Measurements from ENCODE around the gene AGO3.
"Not testable (repeated sequence)": the region's sequence is repeated elsewhere in the genome, so short reads cannot be mapped to it uniquely, and the experiment has no call there.

Gene AGO3

GRCh38 chr1:35888981-35889380 is 41.9 kb upstream of the AGO3 start:
- Histone ChIP-seq H3K79me1 (ENCODE audit: low read length) (peaks cover 15% of the 10 kb centered on the region), H3K79me2 (ENCODE audit: control insufficient read depth, insufficient read depth, low read length) (peaks cover 47% of the 10 kb centered on the region), H3K4me1 (ENCODE audit: control insufficient read depth, low read depth, low read length) (peaks cover 25% of the 10 kb centered on the region)
- not testable (repeated sequence) for H3K36me3 ChIP-seq (ENCODE audit: control insufficient read depth, insufficient read depth, low read length); H3K4me3 ChIP-seq (ENCODE audit: low read length); DNase-seq; H3K4me2 ChIP-seq (ENCODE audit: low read length); H3K27me3 ChIP-seq (ENCODE audit: insufficient read depth, low read length, poor library complexity); H4K5ac ChIP-seq (ENCODE audit: low read length); H3K27ac ChIP-seq (ENCODE audit: low read depth, low read length); H4K8ac ChIP-seq (ENCODE audit: low read depth, low read length); H2BK120ac ChIP-seq (ENCODE audit: low read depth, low read length); H2BK15ac ChIP-seq (replicated peaks; ENCODE audit: low read depth); H3K9ac ChIP-seq (ENCODE audit: low read length); H3K23ac ChIP-seq (ENCODE audit: low read length); H3K4ac ChIP-seq (ENCODE audit: low read depth, low read length); H3K18ac ChIP-seq (ENCODE audit: low read length); H3K56ac ChIP-seq (ENCODE audit: low read length); H2BK5ac ChIP-seq (ENCODE audit: low read length); H2AK5ac ChIP-seq (ENCODE audit: low read length)
- no CpG with 5 or more reads among the region's 3 CpGs for WGBS (ENCODE audit: extremely low coverage, insufficient coverage, low lambda C conversion rate)

DNA sequence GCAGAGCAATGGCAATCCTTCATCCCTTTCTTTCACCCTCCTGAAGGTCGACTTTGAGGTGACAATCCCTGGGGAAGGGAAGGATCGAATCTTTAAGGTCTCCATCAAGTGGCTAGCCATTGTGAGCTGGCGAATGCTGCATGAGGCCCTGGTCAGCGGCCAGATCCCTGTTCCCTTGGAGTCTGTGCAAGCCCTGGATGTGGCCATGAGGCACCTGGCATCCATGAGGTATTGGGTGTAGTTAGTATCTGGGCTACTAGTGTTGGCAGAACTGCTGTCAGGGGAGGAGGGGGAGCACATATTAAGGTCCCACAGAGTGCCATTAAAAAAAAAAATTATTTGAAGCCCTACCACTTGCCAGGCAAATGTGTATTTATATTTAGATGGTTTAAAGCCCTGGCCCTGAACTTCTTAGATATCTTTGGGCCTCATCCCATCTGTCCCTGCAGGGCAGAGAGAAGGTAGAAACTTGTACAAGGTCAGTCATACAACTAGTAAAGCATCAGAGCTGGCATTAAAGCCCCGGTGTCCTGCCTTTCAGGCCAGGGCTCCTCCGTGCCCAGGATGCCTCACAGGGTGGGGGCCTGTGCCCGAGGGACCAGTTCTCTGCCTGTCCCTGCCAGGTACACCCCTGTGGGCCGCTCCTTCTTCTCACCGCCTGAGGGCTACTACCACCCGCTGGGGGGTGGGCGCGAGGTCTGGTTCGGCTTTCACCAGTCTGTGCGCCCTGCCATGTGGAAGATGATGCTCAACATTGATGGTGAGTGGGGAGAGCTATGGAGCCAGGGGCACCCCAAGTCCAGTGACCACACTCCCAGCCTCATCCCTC is 37.6 kb upstream of the AGO3 start:
- Histone ChIP-seq H2BK120ac (ENCODE audit: low read depth, low read length) (no peak overlapping the region), H3K27ac (ENCODE audit: low read depth, low read length) (no peak overlapping the region), H3K27me3 (ENCODE audit: insufficient read depth, low read length, poor library complexity) (no peaks in the 10 kb centered on the region), H3K4me1 (ENCODE audit: control insufficient read depth, low read depth, low read length) (no peaks in the 10 kb centered on the region), H3K9ac (ENCODE audit: low read length) (no peak overlapping the region), H2BK15ac (replicated peaks; ENCODE audit: low read depth) (no peak overlapping the region), H2AK5ac (ENCODE audit: low read length) (no peak overlapping the region), H3K23ac (ENCODE audit: low read length) (no peak overlapping the region), H3K4ac (ENCODE audit: low read depth, low read length) (no peak overlapping the region), H4K8ac (ENCODE audit: low read depth, low read length) (no peak overlapping the region), H3K79me2 (ENCODE audit: control insufficient read depth, insufficient read depth, low read length) (peaks cover 11% of the 10 kb centered on the region), H3K4me3 (ENCODE audit: low read length) (no peak overlapping the region), H2BK5ac (ENCODE audit: low read length) (no peak overlapping the region), H4K5ac (ENCODE audit: low read length) (no peak overlapping the region), H3K36me3 (ENCODE audit: control insufficient read depth, insufficient read depth, low read length) (peaks cover 13% of the 10 kb centered on the region), H3K56ac (ENCODE audit: low read length) (no peak overlapping the region), H3K4me2 (ENCODE audit: low read length) (no peak overlapping the region), H3K18ac (ENCODE audit: low read length) (no peak overlapping the region), H3K79me1 (ENCODE audit: low read length) (peaks cover 7% of the 10 kb centered on the region)
- DNase-seq, result no peak
- WGBS (ENCODE audit: extremely low coverage, insufficient coverage, low lambda C conversion rate), result no CpG with 5 or more reads among the region's 14 CpGs

GRCh38 chr1:35894183-35894582 is 36.7 kb upstream of the AGO3 start:
- Histone ChIP-seq H2BK5ac (ENCODE audit: low read length) (no peak overlapping the region), H2AK5ac (ENCODE audit: low read length) (no peak overlapping the region), H2BK15ac (replicated peaks; ENCODE audit: low read depth) (no peak overlapping the region), H3K56ac (ENCODE audit: low read length) (no peak overlapping the region), H4K8ac (ENCODE audit: low read depth, low read length) (no peak overlapping the region), H3K27me3 (ENCODE audit: insufficient read depth, low read length, poor library complexity) (no peaks in the 10 kb centered on the region), H3K18ac (ENCODE audit: low read length) (no peak overlapping the region), H3K36me3 (ENCODE audit: control insufficient read depth, insufficient read depth, low read length) (peaks cover 13% of the 10 kb centered on the region), H3K4me1 (ENCODE audit: control insufficient read depth, low read depth, low read length) (no peaks in the 10 kb centered on the region), H3K9ac (ENCODE audit: low read length) (no peak overlapping the region), H3K4ac (ENCODE audit: low read depth, low read length) (no peak overlapping the region), H3K79me1 (ENCODE audit: low read length) (peaks cover 5% of the 10 kb centered on the region), H3K27ac (ENCODE audit: low read depth, low read length) (no peak overlapping the region), H3K4me2 (ENCODE audit: low read length) (no peak overlapping the region), H3K79me2 (ENCODE audit: control insufficient read depth, insufficient read depth, low read length) (peaks cover 6% of the 10 kb centered on the region), H2BK120ac (ENCODE audit: low read depth, low read length) (no peak overlapping the region), H3K23ac (ENCODE audit: low read length) (no peak overlapping the region), H3K4me3 (ENCODE audit: low read length) (no peak overlapping the region), H4K5ac (ENCODE audit: low read length) (no peak overlapping the region)
- no CpG with 5 or more reads among the region's 6 CpGs for WGBS (ENCODE audit: extremely low coverage, insufficient coverage, low lambda C conversion rate)
- DNase-seq, result peak; percentile 63

DNA sequence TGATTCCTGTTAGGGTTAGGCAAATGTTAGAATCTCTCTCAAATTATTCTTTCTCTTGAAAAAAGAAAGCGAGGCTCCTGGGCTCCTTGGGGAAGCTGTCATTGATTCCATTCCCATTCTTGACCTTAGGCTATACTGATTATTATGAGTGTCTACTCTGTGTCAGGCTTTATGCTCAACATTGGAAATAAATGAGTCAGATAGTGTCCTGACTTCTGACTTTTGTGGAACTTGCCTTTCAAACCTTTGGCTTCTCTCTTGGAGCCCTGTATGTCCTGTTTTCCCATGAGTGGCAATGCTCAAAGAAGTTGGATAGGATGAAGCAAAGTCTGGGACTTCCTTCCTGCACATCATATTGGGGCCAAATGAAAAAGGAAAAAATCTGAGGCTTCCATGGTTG is 36.2 kb upstream of the AGO3 start:
- Histone ChIP-seq H2BK5ac (ENCODE audit: low read length) (no peak overlapping the region), H3K56ac (ENCODE audit: low read length) (no peak overlapping the region), H3K79me1 (ENCODE audit: low read length) (peaks cover 5% of the 10 kb centered on the region), H3K79me2 (ENCODE audit: control insufficient read depth, insufficient read depth, low read length) (peaks cover 4% of the 10 kb centered on the region), H3K4me3 (ENCODE audit: low read length) (no peak overlapping the region), H3K4me1 (ENCODE audit: control insufficient read depth, low read depth, low read length) (no peaks in the 10 kb centered on the region), H2BK120ac (ENCODE audit: low read depth, low read length) (no peak overlapping the region), H2AK5ac (ENCODE audit: low read length) (no peak overlapping the region), H3K18ac (ENCODE audit: low read length) (no peak overlapping the region), H3K9ac (ENCODE audit: low read length) (no peak overlapping the region), H3K4me2 (ENCODE audit: low read length) (no peak overlapping the region), H4K8ac (ENCODE audit: low read depth, low read length) (no peak overlapping the region), H3K23ac (ENCODE audit: low read length) (no peak overlapping the region), H4K5ac (ENCODE audit: low read length) (peak overlapping the region; percentile 64), H3K36me3 (ENCODE audit: control insufficient read depth, insufficient read depth, low read length) (peaks cover 13% of the 10 kb centered on the region), H3K4ac (ENCODE audit: low read depth, low read length) (no peak overlapping the region), H3K27me3 (ENCODE audit: insufficient read depth, low read length, poor library complexity) (no peaks in the 10 kb centered on the region), H2BK15ac (replicated peaks; ENCODE audit: low read depth) (no peak overlapping the region), H3K27ac (ENCODE audit: low read depth, low read length) (no peak overlapping the region)
- DNase-seq, result no peak
- WGBS (ENCODE audit: extremely low coverage, insufficient coverage, low lambda C conversion rate), result no CpG with 5 or more reads among the region's 1 CpG

- no peak overlapping the region for H3K9ac ChIP-seq (ENCODE audit: low read length)
- H3K36me3 ChIP-seq (ENCODE audit: control insufficient read depth, insufficient read depth, low read length), result peaks cover 17% of the 10 kb centered on the region
- H4K8ac ChIP-seq (ENCODE audit: low read depth, low read length), result no peak overlapping the region
- peaks cover 5% of the 10 kb centered on the region for H3K79me1 ChIP-seq (ENCODE audit: low read length)
- H2BK15ac ChIP-seq (replicated peaks; ENCODE audit: low read depth), result no peak overlapping the region
- H3K56ac ChIP-seq (ENCODE audit: low read length), result no peak overlapping the region
- no peak for DNase-seq
- H3K4me2 ChIP-seq (ENCODE audit: low read length), result no peak overlapping the region
- H3K4me3 ChIP-seq (ENCODE audit: low read length), result no peak overlapping the region
- no peak overlapping the region for H2AK5ac ChIP-seq (ENCODE audit: low read length)
- no peak overlapping the region for H3K4ac ChIP-seq (ENCODE audit: low read depth, low read length)
- H3K4me1 ChIP-seq (ENCODE audit: control insufficient read depth, low read depth, low read length), result no peaks in the 10 kb centered on the region
- H2BK5ac ChIP-seq (ENCODE audit: low read length), result no peak overlapping the region
- H3K23ac ChIP-seq (ENCODE audit: low read length), result no peak overlapping the region
- H3K18ac ChIP-seq (ENCODE audit: low read length), result no peak overlapping the region
- no peaks in the 10 kb centered on the region for H3K27me3 ChIP-seq (ENCODE audit: insufficient read depth, low read length, poor library complexity)
- H3K27ac ChIP-seq (ENCODE audit: low read depth, low read length), result no peak overlapping the region
- H3K79me2 ChIP-seq (ENCODE audit: control insufficient read depth, insufficient read depth, low read length), result no peaks in the 10 kb centered on the region
- H4K5ac ChIP-seq (ENCODE audit: low read length), result no peak overlapping the region
- no peak overlapping the region for H2BK120ac ChIP-seq (ENCODE audit: low read depth, low read length)
Observed at GRCh38 chr1:35899941-35900340, 31.0 kb upstream of the AGO3 start.

- no peak overlapping the region for H3K56ac ChIP-seq (ENCODE audit: low read length)
Observed at GRCh38 chr1:35901235-35901634, 29.7 kb upstream of the AGO3 start.

More at GRCh38 chr1:35901235-35901634, 29.7 kb upstream of the AGO3 start:
- no peak overlapping the region for H3K23ac ChIP-seq (ENCODE audit: low read length)
- H3K4me2 ChIP-seq (ENCODE audit: low read length), result no peak overlapping the region
- no peak for DNase-seq
- H2AK5ac ChIP-seq (ENCODE audit: low read length), result no peak overlapping the region
- H2BK15ac ChIP-seq (replicated peaks; ENCODE audit: low read depth), result no peak overlapping the region
- H3K4me3 ChIP-seq (ENCODE audit: low read length), result no peak overlapping the region
- H3K79me1 ChIP-seq (ENCODE audit: low read length), result peaks cover 2% of the 10 kb centered on the region
- no peaks in the 10 kb centered on the region for H3K4me1 ChIP-seq (ENCODE audit: control insufficient read depth, low read depth, low read length)
- H3K4ac ChIP-seq (ENCODE audit: low read depth, low read length), result no peak overlapping the region
- no peak overlapping the region for H3K27ac ChIP-seq (ENCODE audit: low read depth, low read length)
- no peak overlapping the region for H3K9ac ChIP-seq (ENCODE audit: low read length)
- no peak overlapping the region for H2BK5ac ChIP-seq (ENCODE audit: low read length)
- no peak overlapping the region for H2BK120ac ChIP-seq (ENCODE audit: low read depth, low read length)
- H3K36me3 ChIP-seq (ENCODE audit: control insufficient read depth, insufficient read depth, low read length), result peaks cover 13% of the 10 kb centered on the region
- no peak overlapping the region for H4K8ac ChIP-seq (ENCODE audit: low read depth, low read length)
- H3K79me2 ChIP-seq (ENCODE audit: control insufficient read depth, insufficient read depth, low read length), result no peaks in the 10 kb centered on the region
- WGBS (ENCODE audit: extremely low coverage, insufficient coverage, low lambda C conversion rate), result no CpG with 5 or more reads among the region's 9 CpGs
- H4K5ac ChIP-seq (ENCODE audit: low read length), result no peak overlapping the region
- H3K18ac ChIP-seq (ENCODE audit: low read length), result no peak overlapping the region
- H3K27me3 ChIP-seq (ENCODE audit: insufficient read depth, low read length, poor library complexity), result no peaks in the 10 kb centered on the region

Measured in mesendoderm (in vitro differentiated cells).